SK-MEL-5 (cell line): ENCODE results near the gene RFTN1. TPM values are rescaled to one million over a fixed set of nuclear protein-coding genes. Genes with fewer than 3 reads are reported as not detected.

Experiments
- DNase-seq: peaks from one replicate; pipeline ENCODE4 v3.0.0-alpha.2; 2016; ENCODE audit warnings: low read depth, low spot score
- in situ Hi-C: cut with HindIII; loops from 2 replicates; pipeline ENCODE4 v1.10.0; 2016; ENCODE audit warnings: low sequenced_read_pairs, high pct_unique_total_duplicates, low pct_unique_long_range_greater_than_20kb
- total RNA-seq: library from RNA; depleted of rRNA; stranded (reverse); fragments of >200 nt; shearing (Covaris generic); gene quantifications from 2 replicates; pipeline ENCODE4 v1.2.3, GENCODE V29; 2014

The RFTN1 gene
- total RNA-seq, 1 experiment from 2014 or later, result 1.8 TPM

DNA sequence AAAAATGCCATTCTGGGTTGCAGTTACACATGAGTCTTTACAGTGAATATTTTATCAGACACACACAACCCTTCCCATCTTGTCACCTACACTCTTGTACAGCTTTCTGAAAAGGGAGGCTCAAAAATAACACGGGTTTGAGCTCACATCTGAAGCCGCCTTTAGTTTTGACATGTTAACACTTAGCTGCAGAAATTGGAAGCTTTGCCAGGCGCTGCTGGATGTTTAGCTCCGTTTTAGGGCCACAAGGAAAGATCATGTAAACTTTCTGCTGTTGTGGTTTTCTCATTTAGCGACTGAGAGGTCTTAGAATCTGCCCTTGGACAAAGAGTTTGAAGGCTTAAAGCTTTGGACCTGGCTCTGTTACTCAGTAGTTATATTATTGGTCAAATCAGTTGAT, 128.3 kb downstream of the RFTN1 start:
- in situ Hi-C loops, result no loop called here
- DNase-seq, result no peak

DNA sequence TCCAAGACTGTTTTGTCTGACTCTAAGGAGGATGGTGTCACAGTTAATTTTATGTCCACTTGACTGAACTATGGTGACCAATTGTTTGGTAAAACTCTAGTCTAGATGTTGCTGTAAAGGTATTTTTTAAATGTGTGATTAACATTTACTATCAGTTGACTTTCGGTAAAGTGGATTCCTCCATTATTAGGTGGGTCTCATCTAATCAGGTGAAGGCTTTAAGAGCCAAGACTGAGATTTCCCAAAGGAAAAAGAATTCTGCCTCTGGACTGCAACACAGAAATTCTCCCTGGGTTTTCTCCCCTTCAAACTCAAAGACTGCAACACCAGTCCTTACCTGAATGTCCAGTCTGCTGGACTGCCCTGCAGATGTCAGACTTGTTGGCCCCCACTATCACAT, 129.6 kb downstream of the RFTN1 start:
- no peak for DNase-seq

DNA sequence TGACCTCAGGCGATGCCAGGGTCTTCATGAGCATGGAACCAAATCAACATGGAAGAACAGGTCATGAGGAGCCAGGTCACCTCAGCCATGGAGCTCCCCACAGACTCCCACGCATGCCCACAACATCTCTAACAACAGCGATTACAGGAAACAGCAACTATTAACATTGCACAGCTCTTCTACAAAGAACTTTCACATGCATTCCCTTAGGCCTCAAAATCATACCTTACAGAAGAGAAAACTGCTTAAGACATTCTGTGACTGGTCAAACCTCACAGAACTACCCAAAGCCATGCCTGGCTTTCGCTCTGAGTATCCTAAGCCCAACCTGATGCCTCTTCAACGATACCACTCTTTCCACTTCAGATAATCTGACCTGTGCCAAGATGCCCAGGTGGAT, 130.7 kb downstream of the RFTN1 start:
- DNase-seq, result no peak
- in situ Hi-C loops, result no loop called here

More for the DNA sequence above, 129.6 kb downstream of the RFTN1 start:
- in situ Hi-C loops, result no loop called here

DNA sequence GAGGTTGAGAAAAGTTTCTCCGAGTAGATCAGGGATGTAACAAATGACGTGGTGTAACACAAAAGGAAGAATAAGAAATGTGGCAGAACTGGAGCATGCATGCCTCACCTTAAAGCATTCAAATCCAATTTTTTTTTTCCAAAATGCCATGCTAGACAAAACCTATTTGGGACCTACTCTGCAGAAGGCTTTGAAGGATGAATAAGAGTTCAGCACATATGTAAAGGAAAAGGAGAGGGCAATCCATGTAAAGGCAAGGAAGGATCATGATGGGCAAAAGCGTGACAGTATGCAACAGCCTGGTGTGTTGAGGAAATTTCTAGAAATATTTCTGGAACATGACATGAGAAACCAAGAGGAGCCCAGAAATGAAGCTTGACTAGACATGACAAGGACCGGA, 132.1 kb downstream of the RFTN1 start:
- in situ Hi-C loops, result no loop called here

DNA sequence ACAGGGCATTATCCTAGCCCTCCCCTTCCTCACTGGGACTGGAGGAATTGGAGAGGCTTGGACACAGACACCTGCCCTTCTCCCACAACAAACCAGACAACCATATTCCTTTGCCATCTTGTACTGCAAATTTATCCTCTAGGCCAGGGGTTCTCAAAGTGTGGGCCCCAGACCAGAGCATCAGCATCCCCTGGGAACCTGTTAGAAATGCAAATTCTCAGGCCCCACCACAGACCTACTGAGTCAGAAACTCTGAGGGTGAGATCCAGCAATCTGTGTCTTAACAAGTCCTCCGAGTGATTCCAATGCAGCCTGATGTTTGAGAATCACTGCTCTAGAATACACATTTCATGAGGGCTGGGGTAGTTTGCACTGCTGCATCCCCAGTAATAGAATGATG, 133.1 kb downstream of the RFTN1 start:
- in situ Hi-C loops, result no loop called here
- DNase-seq, result no peak

More for the DNA sequence above, 132.1 kb downstream of the RFTN1 start:
- no peak for DNase-seq

DNA sequence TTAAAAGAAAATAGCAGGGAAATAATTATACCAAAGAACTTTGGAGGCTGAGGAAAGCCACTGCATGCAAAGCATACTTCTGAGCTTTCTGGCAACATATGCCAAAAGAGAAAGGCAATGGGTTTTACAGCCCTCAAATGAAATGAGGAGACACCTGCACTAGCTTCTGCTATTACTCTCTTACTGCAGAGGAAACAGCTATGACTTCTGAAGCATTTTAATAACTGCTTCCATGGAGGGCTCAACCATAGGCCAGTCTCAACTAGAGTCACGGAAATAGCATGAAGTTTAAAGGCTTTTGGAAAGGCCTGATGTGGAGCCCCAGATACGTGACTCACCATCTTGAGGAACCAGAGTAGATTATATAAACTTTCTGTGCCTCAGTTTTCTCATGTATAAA, 133.7 kb downstream of the RFTN1 start:
- in situ Hi-C loops, result no loop called here

DNA sequence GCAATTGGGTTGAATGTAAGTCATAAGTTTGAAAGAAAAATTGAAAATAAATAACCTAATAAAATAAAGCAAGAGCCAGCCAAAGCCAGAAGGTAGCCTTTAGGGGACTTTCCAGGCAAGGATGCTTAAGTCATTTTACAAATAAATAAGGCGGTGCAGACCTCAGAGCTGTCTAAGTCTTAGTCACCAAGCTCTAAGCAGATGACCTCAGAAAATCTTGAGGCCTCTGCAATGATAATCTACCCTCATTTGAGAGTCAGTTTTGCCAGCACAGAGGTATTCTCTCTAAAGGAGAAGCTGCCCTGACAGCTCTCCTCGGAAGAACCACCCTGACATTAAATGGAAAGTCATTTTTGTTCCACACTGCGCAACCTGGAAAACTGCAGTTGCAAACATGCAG, 134.6 kb downstream of the RFTN1 start:
- in situ Hi-C loops, result no loop called here
- no peak for DNase-seq

More for the DNA sequence above, 133.7 kb downstream of the RFTN1 start:
- DNase-seq, result no peak

DNA sequence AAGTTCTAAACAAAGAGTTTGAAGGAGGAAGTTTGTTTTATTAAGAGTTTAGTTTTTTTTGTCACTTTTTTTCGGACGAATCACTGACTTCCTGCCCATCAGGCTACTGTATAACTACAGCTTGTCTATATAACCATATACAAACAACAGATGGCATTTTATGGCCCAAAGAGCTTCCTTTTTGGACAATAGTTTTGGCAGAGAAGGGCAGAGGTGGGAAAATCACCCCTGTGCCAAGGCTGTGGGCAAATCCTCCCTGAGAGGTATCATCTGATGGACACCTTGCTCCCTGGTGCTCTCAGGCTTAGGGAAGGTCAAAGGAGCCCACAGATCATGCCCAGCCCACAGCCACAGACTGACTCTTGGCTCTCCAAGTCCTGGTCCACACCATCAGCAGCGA, 135.1 kb downstream of the RFTN1 start:
- DNase-seq, result no peak
- in situ Hi-C loops, result no loop called here

DNA sequence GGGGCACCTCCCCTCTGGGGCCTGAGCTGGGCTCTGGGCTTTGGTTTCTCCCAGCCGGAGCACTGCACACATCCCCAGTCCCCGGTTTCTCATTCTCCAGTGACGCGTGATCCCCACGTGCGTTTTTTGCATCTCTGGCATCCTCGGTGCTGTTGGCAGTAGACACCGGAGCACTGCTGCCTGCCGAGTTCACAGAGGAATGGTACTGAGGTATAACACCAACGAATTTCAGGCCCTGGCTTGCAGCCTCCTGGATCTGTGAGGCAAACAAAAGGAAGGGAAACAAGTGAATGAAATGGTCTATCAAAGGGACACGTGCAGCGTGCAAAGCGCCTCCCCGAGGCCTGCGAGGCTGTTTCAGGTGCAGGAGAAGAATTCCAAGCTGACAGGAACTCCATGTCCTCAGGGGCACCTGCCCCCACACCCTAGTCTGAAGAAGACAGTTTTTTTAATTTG, 135.6 kb downstream of the RFTN1 start:
- DNase-seq, result no peak
- in situ Hi-C loops, result no loop called here

DNA sequence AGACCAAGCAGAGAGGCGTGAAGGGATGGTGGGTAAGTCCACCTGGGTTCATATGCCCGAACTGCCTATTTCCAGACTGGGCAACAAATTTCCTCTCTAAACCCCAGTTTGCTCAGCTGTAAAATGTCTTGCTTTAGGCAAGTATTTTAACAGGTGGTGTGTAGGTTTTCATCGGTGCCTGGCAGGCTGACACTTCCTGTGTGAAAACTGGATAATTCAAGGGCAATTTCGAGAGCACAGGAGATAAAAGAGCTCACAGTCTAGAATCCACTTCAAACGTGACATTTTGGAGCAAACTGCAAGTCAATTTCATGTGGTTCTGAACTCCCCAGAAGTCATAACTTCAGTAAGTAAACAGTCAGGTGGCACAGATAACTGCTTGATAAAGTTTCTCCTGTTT, 136.3 kb downstream of the RFTN1 start:
- in situ Hi-C loops, result no loop called here

DNA sequence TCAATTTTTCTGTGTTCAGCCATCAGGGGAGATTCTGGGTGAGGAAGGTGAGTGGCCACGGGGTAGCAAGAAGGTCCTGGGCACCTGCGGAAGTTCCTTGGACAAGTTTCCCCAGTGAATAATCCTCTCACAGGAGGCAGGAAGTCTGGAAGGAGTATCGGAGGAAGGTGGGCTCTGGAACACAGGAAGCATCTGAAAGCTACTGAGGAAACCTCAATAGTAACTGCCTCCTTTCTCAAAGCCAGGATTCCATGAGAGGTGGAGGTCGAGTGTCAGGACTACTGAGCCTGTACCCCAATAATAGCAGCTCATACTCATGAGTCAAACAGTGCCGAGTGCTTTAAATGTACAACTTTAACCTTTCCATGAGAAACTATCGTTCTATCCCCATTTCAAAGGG, 137.6 kb downstream of the RFTN1 start:
- no peak for DNase-seq
- in situ Hi-C loops, result no loop called here

More for the DNA sequence above, 136.3 kb downstream of the RFTN1 start:
- no peak for DNase-seq

DNA sequence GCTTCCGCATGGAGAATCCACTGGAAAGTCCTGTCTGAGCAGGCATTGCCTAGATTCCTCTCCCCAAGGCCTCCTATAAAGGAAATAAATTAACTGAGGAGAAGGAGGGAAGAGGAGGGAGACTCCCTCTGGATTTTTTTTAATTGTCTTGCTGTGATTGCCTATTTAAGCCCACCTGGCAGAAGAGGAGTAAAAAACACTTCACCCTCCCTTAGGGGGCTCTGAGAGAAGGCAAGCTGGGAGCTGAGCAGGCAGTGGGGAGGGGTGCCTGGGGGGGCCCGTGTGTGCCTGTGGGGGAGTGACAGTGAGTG, 138.6 kb downstream of the RFTN1 start:
- in situ Hi-C loops, result no loop called here
- DNase-seq, result no peak

DNA sequence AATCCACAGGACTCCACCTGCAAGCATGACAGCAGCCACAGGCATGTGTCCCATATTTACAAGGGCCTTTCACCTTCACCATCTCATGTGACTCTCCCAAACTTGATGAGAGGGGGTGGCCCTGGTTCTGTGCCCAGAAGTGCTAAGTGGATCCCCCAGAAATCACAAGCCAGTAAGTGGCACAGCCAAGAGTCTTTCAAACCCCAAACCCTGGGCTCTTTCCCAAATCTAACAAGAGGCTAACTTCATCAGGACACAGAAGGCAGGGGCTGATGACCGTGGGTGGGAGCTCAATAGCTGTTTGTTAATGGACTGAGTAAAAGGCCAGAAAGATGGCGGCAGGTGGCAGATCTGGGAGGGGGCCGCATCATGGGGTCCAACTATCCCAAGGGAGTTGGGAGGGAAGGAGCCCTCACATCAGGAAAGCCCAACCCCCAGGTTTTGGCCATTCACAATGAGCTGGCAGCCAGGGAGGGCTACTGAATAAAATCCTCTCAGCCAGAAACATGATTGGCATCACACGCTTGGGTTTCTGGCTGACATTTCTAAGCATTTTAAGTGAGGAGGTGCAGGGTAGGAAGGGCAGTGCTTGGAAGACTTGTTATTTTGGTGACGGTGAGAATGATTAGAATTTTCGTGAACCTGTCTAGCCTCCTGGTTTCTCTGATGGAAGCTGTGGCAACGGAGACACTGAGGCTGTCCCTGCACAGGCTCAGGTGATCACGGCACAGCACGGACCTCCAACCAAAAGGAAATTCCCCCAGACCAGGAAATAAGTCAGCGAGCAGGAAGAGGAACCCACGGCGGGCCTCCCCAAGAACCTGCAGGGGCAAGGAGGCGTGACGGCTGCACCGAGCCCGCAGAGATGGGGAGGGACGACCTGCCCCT, 139.2 kb downstream of the RFTN1 start:
- DNase-seq, result no peak
- in situ Hi-C loops, result no loop called here

DNA sequence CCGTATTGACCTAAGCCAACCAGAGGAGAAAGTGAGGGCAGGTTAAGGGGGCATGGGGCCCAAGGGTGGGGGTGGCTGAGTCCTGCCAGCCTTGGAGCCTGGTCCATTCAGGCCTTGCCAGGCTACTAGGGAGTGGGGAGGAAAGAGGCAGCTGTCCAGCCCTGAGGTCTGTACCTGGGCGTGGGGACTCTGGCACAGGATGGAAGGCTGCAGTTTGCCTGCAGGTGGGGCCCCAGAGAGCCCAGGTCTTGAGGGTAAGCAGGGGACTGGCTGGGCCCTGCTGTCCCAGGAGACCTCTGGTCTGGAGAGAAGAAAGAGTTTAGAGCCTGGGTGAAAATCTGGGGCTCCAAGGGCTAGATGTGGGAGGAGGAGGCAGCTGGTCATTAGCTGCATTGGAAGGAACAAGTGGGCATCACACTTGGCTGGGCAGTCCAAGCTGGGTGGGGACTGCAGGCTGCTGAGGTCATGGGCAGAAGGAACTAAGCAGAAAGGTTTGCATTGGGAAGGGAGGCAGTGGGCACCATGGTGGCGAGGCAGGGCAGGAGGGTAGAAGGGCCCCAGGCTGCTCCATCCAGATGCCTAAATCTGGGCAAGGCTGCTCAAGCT, 140.1 kb downstream of the RFTN1 start:
- no peak for DNase-seq
- in situ Hi-C loops, result no loop called here

DNA sequence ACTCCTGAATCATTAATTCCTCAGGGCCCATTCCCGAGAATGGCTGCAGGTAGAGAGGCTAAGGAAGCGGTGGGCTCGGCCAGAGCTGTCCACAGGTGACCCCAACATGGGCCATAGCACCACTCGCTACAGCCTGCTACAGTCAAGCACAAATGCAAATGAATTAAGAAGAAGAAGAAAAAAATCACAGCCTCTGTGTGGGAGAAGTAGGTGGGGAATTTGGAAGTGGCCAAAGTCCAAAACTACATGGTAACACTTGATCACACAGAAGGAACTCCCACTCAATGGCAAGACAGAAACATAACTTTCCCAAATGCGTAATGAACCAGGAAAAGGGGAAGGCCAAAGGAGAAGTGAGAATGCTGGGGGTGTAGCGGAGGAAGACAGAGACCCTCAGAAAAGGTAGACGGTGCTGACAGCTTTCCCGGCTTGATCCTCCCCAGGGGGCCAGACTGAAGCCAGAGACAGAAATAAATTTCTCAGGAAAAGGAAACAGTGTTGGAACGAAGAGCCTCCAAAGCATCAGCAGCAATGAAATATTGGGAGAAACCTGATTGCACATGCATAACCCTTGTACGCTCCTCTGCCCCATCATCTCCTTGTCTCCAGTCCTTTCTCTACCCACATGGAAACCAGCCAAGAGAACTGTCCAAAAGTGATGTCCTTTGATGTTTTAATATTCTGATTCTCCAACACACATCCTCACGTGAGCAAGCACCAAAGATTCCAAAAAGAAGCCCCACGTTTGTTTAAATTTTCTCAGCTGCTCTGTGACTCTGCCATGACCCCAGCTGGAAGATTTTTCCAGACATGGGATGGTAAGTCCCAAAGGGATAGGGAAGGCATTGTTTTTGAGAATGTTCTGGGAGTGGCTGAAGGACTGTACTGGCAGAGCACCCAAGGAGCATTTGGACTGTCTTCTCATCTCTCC, 140.9 kb downstream of the RFTN1 start:
- in situ Hi-C loops, result no loop called here
- DNase-seq, result no peak

DNA sequence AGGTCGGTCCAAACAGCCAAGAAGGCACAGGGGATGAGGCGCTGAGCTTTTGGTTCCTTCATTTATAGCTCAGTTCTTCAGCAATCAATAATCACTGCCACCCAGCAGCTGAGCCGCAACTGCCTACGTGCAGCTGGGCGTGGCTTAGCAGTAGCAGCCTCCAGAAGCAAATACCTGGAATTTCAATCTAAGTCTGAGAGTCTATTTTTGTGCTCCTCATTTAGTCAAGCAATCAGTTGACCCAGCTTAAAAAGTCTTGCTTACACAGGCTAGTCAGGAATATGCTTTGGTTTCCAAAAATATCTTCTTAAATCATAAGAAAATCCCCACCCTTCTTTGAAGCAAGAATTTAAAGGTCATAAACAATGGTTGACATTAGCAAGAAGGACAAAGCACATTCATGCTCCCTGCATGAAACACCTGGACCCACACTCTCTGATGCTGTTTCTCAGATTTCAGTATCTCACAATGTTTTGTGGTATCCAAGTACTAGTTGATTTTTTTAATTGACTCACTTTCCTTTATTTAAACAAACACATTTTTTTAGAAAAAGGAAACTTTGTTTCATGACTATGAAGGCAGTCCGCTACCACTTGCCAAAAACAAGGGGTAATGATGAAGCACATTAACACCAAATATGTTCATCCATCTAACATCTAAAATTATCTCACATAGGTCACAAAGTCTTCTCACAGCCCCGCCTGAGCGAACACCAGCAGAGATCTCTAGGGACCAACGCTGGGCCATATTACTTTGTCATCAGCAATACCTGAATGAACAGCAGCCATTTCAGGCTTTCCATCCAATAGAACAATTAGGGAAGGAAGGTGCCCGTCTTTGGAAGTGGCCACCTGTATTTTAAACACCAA, 142.4 kb downstream of the RFTN1 start:
- no peak for DNase-seq

DNA sequence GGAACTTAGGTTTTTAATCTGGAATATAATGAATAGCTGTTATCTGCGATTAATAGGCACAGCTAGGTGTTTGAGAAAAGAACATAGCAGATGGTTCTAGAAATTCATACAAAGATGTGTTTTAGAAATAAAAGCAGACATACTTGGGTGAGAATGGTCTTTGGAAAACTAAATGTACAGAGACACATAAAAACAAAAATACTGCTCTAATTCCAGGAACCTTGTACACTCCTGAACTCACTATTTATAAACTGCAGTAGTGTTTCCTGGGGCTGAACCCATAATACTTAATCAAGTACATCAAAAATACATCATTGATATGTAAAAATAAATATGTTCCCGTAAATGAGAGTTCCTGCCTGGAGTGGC, 143.0 kb downstream of the RFTN1 start:
- in situ Hi-C loops, result no loop called here
- no peak for DNase-seq

More for the DNA sequence above, 142.4 kb downstream of the RFTN1 start:
- in situ Hi-C loops, result no loop called here
